OCI-LY1 (cell line): Measurements from ENCODE around the gene FAM3D.
"Not testable (repeated sequence)": the region's sequence is repeated elsewhere in the genome, so short reads cannot be mapped to it uniquely, and the experiment has no call there.

Experiments used
- H2AFZ ChIP-seq: fragments of 200-600 bp; sonication (generic), shearing (Covaris generic); 2 replicates; pipeline ENCODE4 v1.6.0; 2014; ENCODE audit warnings: antibody characterized with exemption, mild to moderate bottlenecking, low read length
- H3F3A ChIP-seq: fragments of 200-600 bp; sonication (generic), shearing (Covaris generic); 2 replicates; pipeline ENCODE4 v1.6.0; 2014; ENCODE audit warnings: mild to moderate bottlenecking, antibody characterized with exemption, low read length, moderate library complexity; ENCODE audit not compliant: insufficient read depth
- H3K27ac ChIP-seq: fragments of 200-600 bp; sonication (generic); 2 replicates; pipeline ENCODE4 v1.5.1; 2014; ENCODE audit warnings: low read length, mixed run types, mild to moderate bottlenecking, low read depth; ENCODE audit not compliant: poor library complexity, severe bottlenecking
- H3K27me3 ChIP-seq: fragments of 200-600 bp; sonication (generic); 2 replicates; pipeline ENCODE4 v1.6.0; 2014; ENCODE audit warnings: antibody characterized with exemption, mild to moderate bottlenecking, low read length, moderate library complexity; ENCODE audit not compliant: insufficient read depth
- H3K36me3 ChIP-seq: fragments of 200-600 bp; sonication (generic); 2 replicates; pipeline ENCODE4 v1.6.1; 2014; ENCODE audit warnings: mild to moderate bottlenecking, antibody characterized with exemption, low read length, moderate library complexity, mixed read lengths; ENCODE audit not compliant: insufficient read depth
- H3K4me1 ChIP-seq: fragments of 200-600 bp; sonication (generic); 2 replicates; pipeline ENCODE4 v1.5.1; 2014; ENCODE audit warnings: mild to moderate bottlenecking, low read length, moderate library complexity; ENCODE audit not compliant: insufficient read depth, severe bottlenecking
- H3K4me2 ChIP-seq: fragments of 200-600 bp; sonication (generic), shearing (Covaris generic); 2 replicates; pipeline ENCODE4 v1.6.1; 2014; ENCODE audit warnings: low read length
- H3K4me3 ChIP-seq: fragments of 200-600 bp; sonication (generic); 2 replicates; pipeline ENCODE4 v1.5.1; 2014; ENCODE audit warnings: low read length, low read depth, mild to moderate bottlenecking, mixed read lengths; ENCODE audit not compliant: poor library complexity, severe bottlenecking
- H3K79me2 ChIP-seq: fragments of 200-600 bp; shearing (Covaris generic); 2 replicates; pipeline ENCODE4 v1.6.1; 2016; ENCODE audit warnings: mixed run types, low read length, mixed read lengths; ENCODE audit not compliant: insufficient read depth
- H3K9ac ChIP-seq: fragments of 200-600 bp; sonication (generic), shearing (Covaris generic); 2 replicates; pipeline ENCODE4 v1.6.1; 2014; ENCODE audit warnings: mild to moderate bottlenecking, low read length, mixed read lengths
- H3K9me2 ChIP-seq: fragments of 200-600 bp; sonication (generic), shearing (Covaris generic); 2 replicates; pipeline ENCODE4 v1.6.1; 2014; ENCODE audit warnings: low read depth, mild to moderate bottlenecking, low read length, mixed read lengths
- H3K9me3 ChIP-seq: fragments of 200-600 bp; shearing (Covaris generic); 2 replicates; pipeline ENCODE4 v1.6.1; 2014; ENCODE audit warnings: low read length, mixed read lengths
- H4K20me1 ChIP-seq: fragments of 200-600 bp; sonication (generic), shearing (Covaris generic); 2 replicates; pipeline ENCODE4 v1.6.0; 2016; ENCODE audit warnings: mild to moderate bottlenecking, low read length; ENCODE audit not compliant: insufficient read depth
- CTCF ChIP-seq: fragments of 200-600 bp; sonication (generic), shearing (Covaris generic); IDR thresholded peaks from 2 replicates; pipeline ENCODE4 v1.5.1; 2017; ENCODE audit warnings: mild to moderate bottlenecking, antibody characterized with exemption, low read length, moderate library complexity, mixed read lengths
- EZH2 ChIP-seq: fragments of 200-600 bp; sonication (generic), shearing (Covaris generic); IDR thresholded peaks from 2 replicates; pipeline ENCODE4 v1.8.0; 2017; ENCODE audit warnings: borderline replicate concordance, mixed run types, mild to moderate bottlenecking, antibody characterized with exemption, low read length, moderate library complexity, mixed read lengths

FAM3D gene

GRCh38 chr3:58704745-58705144, 38.2 kb upstream of the FAM3D start:
- Histone ChIP-seq H3K9ac (no peak overlapping the region), H3K4me1 (no peaks in the 10 kb centered on the region), H4K20me1 (no peaks in the 10 kb centered on the region), H3K4me3 (no peak overlapping the region), H3K9me2 (no peaks in the 10 kb centered on the region), H3K36me3 (no peaks in the 10 kb centered on the region), H3K27ac (no peak overlapping the region), H3F3A (no peaks in the 10 kb centered on the region), H3K79me2 (no peaks in the 10 kb centered on the region), H3K9me3 (no peaks in the 10 kb centered on the region), H3K27me3 (no peaks in the 10 kb centered on the region), H2AFZ (no peak overlapping the region), H3K4me2 (no peak overlapping the region)
- TF ChIP-seq EZH2 (no peak), CTCF (no peak)

- not testable (repeated sequence) for H3K79me2 ChIP-seq, H3K4me2 ChIP-seq
Observed at GRCh38 chr3:58704304-58704703, 37.7 kb upstream of the FAM3D start.

GRCh38 chr3:58698246-58698645, 31.7 kb upstream of the FAM3D start:
- Histone ChIP-seq H3K9me2 (no peaks in the 10 kb centered on the region), H3K79me2 (no peaks in the 10 kb centered on the region), H3F3A (no peaks in the 10 kb centered on the region), H3K9me3 (no peaks in the 10 kb centered on the region), H4K20me1 (no peaks in the 10 kb centered on the region), H3K36me3 (no peaks in the 10 kb centered on the region), H3K4me3 (no peak overlapping the region), H2AFZ (no peak overlapping the region), H3K27me3 (no peaks in the 10 kb centered on the region), H3K4me2 (no peak overlapping the region), H3K9ac (no peak overlapping the region), H3K27ac (no peak overlapping the region), H3K4me1 (no peaks in the 10 kb centered on the region)
- TF ChIP-seq EZH2 (no peak), CTCF (no peak)

More at GRCh38 chr3:58704304-58704703, 37.7 kb upstream of the FAM3D start:
- not testable (repeated sequence) for H3K9ac ChIP-seq, H4K20me1 ChIP-seq, H3K9me2 ChIP-seq, H2AFZ ChIP-seq, H3K4me3 ChIP-seq, H3K4me1 ChIP-seq, H3K9me3 ChIP-seq, H3K27ac ChIP-seq, H3K27me3 ChIP-seq, H3F3A ChIP-seq, H3K36me3 ChIP-seq

GRCh38 chr3:58697561-58697960, 31.0 kb upstream of the FAM3D start:
- Histone ChIP-seq H3K36me3 (no peaks in the 10 kb centered on the region), H3K27me3 (no peaks in the 10 kb centered on the region), H3K4me1 (no peaks in the 10 kb centered on the region), H3K9me3 (no peaks in the 10 kb centered on the region), H3F3A (no peaks in the 10 kb centered on the region), H3K4me2 (no peak overlapping the region), H3K4me3 (no peak overlapping the region), H3K9me2 (no peaks in the 10 kb centered on the region), H3K9ac (no peak overlapping the region), H3K27ac (no peak overlapping the region), H2AFZ (no peak overlapping the region), H3K79me2 (no peaks in the 10 kb centered on the region), H4K20me1 (no peaks in the 10 kb centered on the region)
- TF ChIP-seq EZH2, result no peak
- TF ChIP-seq CTCF, result no peak

- not testable (repeated sequence) for H3K27ac ChIP-seq, H3K9me2 ChIP-seq, H3K9me3 ChIP-seq, H4K20me1 ChIP-seq, H3K79me2 ChIP-seq, H3K4me3 ChIP-seq, H3K27me3 ChIP-seq, H3K36me3 ChIP-seq, H2AFZ ChIP-seq, H3K9ac ChIP-seq, H3K4me1 ChIP-seq, H3F3A ChIP-seq, H3K4me2 ChIP-seq
Observed at GRCh38 chr3:58696813-58697212, 30.2 kb upstream of the FAM3D start.
